Measurements from ENCODE around the gene KCTD19.

KCTD19 gene

DNA sequence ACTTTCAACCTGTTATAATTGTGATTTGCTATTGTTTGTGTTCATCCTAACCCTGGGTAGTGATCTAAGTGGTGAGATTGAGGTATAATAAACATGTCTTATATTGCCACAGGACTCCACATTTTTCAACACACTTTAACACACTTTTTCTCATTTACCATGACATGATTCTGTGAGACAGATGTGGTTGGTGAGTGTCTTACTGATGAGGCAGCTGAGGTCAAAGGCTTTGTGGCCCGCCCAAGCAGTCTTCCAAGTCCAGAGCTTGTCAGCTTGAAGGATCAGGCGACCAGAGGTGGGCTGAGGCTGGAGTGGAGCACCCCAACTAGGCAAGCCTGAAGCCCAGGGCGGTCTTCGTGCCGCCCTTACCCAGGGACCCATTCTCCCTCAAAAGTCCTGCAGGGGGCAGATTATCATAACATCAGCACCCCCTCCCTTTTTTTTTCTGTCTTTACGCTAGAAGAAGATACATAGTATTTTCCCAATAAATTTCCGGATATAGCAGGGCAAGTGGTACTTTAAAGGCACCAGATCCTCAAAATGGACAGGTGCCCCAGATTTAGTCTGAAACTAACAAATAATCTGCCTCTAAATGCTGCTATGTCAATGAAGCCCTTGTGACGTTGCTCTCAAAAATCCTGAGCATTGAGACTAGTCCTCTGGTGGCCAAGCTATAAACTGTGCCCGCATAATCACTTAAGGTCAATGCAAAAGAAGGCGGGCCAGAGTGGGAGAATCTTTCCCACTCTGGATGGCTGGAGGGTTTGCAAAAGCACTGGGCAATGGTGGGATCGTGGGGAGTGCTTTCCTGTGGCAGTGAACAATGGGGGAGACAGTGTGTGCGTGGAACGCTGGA lies 21.1 kb downstream of the KCTD19 start:
- in situ Hi-C loops (cut with MboI; ENCODE audit: low pct_unique_long_range_greater_than_20kb, low sequenced_read_pairs, unreplicated experiment), result no loop called here
- TF ChIP-seq, protein P1, sequence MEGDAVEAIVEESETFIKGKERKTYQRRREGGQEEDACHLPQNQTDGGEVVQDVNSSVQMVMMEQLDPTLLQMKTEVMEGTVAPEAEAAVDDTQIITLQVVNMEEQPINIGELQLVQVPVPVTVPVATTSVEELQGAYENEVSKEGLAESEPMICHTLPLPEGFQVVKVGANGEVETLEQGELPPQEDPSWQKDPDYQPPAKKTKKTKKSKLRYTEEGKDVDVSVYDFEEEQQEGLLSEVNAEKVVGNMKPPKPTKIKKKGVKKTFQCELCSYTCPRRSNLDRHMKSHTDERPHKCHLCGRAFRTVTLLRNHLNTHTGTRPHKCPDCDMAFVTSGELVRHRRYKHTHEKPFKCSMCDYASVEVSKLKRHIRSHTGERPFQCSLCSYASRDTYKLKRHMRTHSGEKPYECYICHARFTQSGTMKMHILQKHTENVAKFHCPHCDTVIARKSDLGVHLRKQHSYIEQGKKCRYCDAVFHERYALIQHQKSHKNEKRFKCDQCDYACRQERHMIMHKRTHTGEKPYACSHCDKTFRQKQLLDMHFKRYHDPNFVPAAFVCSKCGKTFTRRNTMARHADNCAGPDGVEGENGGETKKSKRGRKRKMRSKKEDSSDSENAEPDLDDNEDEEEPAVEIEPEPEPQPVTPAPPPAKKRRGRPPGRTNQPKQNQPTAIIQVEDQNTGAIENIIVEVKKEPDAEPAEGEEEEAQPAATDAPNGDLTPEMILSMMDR (IDR thresholded peaks at IDR 0.05; ENCODE audit: extremely low read depth, insufficient read depth, missing control alignments), result peak; percentile 7
- no peak for DNase-seq (ENCODE audit: low spot score)

DNA sequence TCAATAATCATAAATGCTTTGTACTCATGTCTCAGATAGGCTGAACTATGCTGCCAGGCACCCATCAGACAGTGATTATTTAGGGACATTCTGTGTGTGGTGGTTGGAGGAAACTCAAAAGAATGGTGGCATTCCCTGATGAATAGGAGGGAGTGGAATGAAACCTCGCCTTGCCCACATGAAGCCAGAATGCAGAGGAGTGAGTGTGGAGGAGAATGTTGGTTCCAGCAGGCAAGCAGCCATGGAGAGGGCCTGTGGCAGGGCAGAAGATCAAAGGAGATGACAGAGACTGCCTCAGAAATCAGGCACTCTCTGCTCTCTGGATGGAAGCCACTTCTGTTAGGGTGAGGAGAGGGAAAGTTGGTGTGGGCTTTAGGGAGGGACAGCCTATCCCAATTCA lies 22.5 kb downstream of the KCTD19 start:
- TF ChIP-seq, protein P1 (IDR thresholded peaks at IDR 0.05; ENCODE audit: extremely low read depth, insufficient read depth, missing control alignments), result no peak
- in situ Hi-C loops (cut with MboI; ENCODE audit: low pct_unique_long_range_greater_than_20kb, low sequenced_read_pairs, unreplicated experiment), result no loop called here
- no peak for DNase-seq (ENCODE audit: low spot score)

GRCh38 chr16:67302970-67303369 lies 23.6 kb downstream of the KCTD19 start:
- in situ Hi-C loops (cut with MboI; ENCODE audit: low pct_unique_long_range_greater_than_20kb, low sequenced_read_pairs, unreplicated experiment), result no loop called here

DNA sequence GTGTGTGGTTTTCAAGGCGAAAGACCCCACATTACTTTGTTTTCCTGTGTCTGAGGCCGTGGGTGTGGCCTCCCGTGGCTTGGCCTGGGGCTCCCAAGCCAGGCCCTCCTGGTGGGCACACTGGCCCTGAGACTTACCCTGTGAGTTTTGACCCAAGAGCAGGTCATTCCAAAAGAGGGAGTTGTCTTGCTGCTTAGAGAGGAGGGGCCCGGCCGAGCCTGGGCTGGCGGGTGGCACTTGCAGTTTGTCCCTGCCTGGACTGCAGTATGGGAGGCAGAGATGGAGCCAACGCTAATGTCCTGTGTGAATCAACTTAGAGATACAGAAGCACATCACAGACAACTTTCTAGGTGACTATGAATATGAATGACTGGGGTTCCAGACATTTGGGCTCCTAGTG lies 24.5 kb downstream of the KCTD19 start:
- in situ Hi-C loops (cut with MboI; ENCODE audit: low pct_unique_long_range_greater_than_20kb, low sequenced_read_pairs, unreplicated experiment), result no loop called here
- no peak for DNase-seq (ENCODE audit: low spot score)
- TF ChIP-seq, protein P1 (IDR thresholded peaks at IDR 0.05; ENCODE audit: extremely low read depth, insufficient read depth, missing control alignments), result no peak

More at GRCh38 chr16:67302970-67303369, 23.6 kb downstream of the KCTD19 start:
- DNase-seq (ENCODE audit: low spot score), result no peak
- TF ChIP-seq, protein P1 (IDR thresholded peaks at IDR 0.05; ENCODE audit: extremely low read depth, insufficient read depth, missing control alignments), result no peak

DNA sequence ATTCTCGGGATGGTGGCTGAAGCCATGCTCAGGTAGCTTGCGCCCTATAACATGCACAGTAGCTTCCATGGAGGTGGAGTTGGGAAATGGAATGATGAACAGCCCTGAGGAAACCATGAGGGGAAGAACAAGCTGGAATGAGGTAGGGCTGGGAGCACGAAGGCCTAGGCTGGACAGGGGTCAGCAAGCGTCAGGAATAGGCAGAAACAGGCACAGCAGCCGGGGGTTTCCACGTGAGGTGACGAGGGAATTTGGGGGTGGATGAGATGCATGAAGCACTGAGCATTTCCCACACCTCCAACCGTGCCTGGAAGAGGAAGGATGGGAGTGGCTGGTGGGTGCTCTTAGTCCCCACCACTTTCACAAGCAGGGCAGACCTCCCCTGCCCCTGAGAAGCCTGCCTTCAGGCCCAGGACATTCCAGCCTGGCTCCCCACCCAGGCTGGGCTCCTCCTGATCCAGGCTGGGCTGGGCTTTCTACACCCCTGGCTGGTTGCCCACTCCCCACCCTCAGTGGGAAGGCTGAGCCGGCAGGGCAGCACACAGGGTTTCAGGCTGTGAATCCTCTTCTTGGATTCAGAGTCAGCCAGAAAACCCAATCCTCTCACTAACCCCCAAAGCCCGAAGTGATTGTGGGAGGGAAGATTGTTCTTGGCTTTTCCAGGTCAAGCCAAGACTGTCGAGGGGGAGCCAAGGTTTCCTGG lies 25.3 kb downstream of the KCTD19 start:
- in situ Hi-C loops (cut with MboI; ENCODE audit: low pct_unique_long_range_greater_than_20kb, low sequenced_read_pairs, unreplicated experiment), result no loop called here
- TF ChIP-seq, protein P1 (IDR thresholded peaks at IDR 0.05; ENCODE audit: extremely low read depth, insufficient read depth, missing control alignments), result no peak
- DNase-seq (ENCODE audit: low spot score), result no peak

- TF ChIP-seq, protein P1 (IDR thresholded peaks at IDR 0.05; ENCODE audit: extremely low read depth, insufficient read depth, missing control alignments), result no peak
- in situ Hi-C loops (cut with MboI; ENCODE audit: low pct_unique_long_range_greater_than_20kb, low sequenced_read_pairs, unreplicated experiment), result no loop called here
- no peak for DNase-seq (ENCODE audit: low spot score)
These were observed 27.3 kb downstream of the KCTD19 start for GRCh38 chr16:67299269-67299668.
